A375 (cell line): Measurements from ENCODE around the gene ACOT11. TPM values are rescaled to one million over a fixed set of nuclear protein-coding genes. Genes with fewer than 3 reads are reported as not detected.

Experiments
- small RNA-seq: library from RNA; depleted of rRNA; stranded (forward); fragments of <200 nt; gene quantifications from one replicate; pipeline ENCODE3, GENCODE V24; 2014
- total RNA-seq: library from RNA; depleted of rRNA; stranded (reverse); fragments of >200 nt; shearing (Covaris generic); gene quantifications from 2 replicates; pipeline ENCODE4 v1.2.3, GENCODE V29; 2014; rRNA removed

The ACOT11 gene
- 0.30 and 1.3 TPM in 2 replicates for total RNA-seq

GRCh38 chr1:54547601-54548388, at the start of gene ACOT11:
Gene ACOT11, plus strand, starts transcription at chr1:54548228. Its CDS starts 82 bp downstream, at chr1:54548310.

GRCh38 chr1:54623216-54624007, 75.4 kb downstream of the ACOT11 start, which contains the start of gene FAM151A:
Gene FAM151A, minus strand, starts transcription at chr1:54623525. Its CDS starts 130 bp downstream, at chr1:54623395.

GRCh38 chr1:54640863-54641836, 93.1 kb downstream of the ACOT11 start, which contains the start of gene MROH7:
Gene MROH7, plus strand, starts transcription at chr1:54641786. Its CDS starts 11,141 bp downstream, at chr1:54652927.

Small RNA genes lying within 50 kb of the gene (small RNA-seq; reads per million reads assigned to genes)
- not detected for gene AC099796.2

Other genes with a start within 250 kb of the ACOT11 start
- 15.2 and 17.2 TPM in 2 replicates for gene SSBP3, start 141.8 kb upstream of the ACOT11 start, total RNA-seq
- gene FAM151A, start 75.3 kb downstream of the ACOT11 start, total RNA-seq: not detected in 2 replicates
- gene MROH7, start 93.6 kb downstream of the ACOT11 start, total RNA-seq: not detected in 2 replicates
- 20.6 and 21.2 TPM in 2 replicates for gene TTC4, start 167.6 kb downstream of the ACOT11 start, total RNA-seq
- 3.8 and 5.1 TPM in 2 replicates for gene PARS2, start 216.3 kb downstream of the ACOT11 start, total RNA-seq